ENCODE measurements around the gene NNAT. TPM values are rescaled to one million over a fixed set of nuclear protein-coding genes. Genes with fewer than 3 reads are reported as not detected.

The NNAT gene
- total and polyA plus RNA-seq, 4 donors, result 0.09 to 0.24 TPM; not detected in 2

DNA sequence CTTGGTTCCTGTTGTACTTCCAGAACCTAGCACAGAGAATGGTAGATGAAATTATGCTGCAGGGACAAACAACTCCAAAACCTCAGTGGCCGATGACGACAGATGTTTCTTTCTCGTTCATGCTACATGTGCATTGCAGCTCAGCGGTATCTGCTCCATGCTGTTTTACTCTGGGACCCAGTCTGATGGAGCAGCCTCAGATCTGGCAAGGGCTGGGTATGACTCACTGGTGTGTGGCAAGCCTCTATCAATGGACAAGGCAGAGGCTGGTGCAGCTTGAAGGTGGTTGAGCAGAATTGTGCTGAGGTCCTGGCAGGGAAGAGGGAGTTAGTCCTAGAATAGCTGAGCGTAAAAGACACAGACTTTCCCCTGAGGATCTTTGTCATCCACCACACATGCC, 17.0 kb downstream of the NNAT start:
- TF ChIP-seq CTCF (IDR thresholded peaks at IDR 0.05; ENCODE audit: low read depth, low read length, missing input control) (no peak), HNF4A (conservative IDR thresholded peaks at IDR 0.05) (no peak), FOXA2 (IDR thresholded peaks at IDR 0.05) (no peak), JUND (IDR thresholded peaks at IDR 0.05) (no peak), RXRA (IDR thresholded peaks at IDR 0.05) (no peak), YY1 (IDR thresholded peaks at IDR 0.05) (no peak), SP1 (IDR thresholded peaks at IDR 0.05) (no peak)
- H3K9ac ChIP-seq (ENCODE audit: low read depth in 1 of 2, low read length in 2 of 2), result no peak overlapping the region
- 96% methylated on average over 5 of the region's 5 CpGs for WGBS
- H3K9me3 ChIP-seq (ENCODE audit: control insufficient read depth in 4 of 4, low read length in 3 of 4), result no peaks in the 10 kb centered on the region
- H3K27ac ChIP-seq (ENCODE audit: low read depth in 1 of 2, low read length in 2 of 2), result no peak overlapping the region
- no peaks in the 10 kb centered on the region for H3K4me1 ChIP-seq (ENCODE audit: control insufficient read depth in 4 of 4, insufficient read depth in 4 of 4, low read length in 3 of 4)
- H3K4me3 ChIP-seq (ENCODE audit: low read depth in 1 of 3, low read length in 3 of 3), result no peak overlapping the region
- no peak for DNase-seq (ENCODE audit: low spot score)
- no peaks in the 10 kb centered on the region for H3K27me3 ChIP-seq (ENCODE audit: control insufficient read depth in 4 of 4, insufficient read depth in 4 of 4, low read length in 3 of 4)
- no peaks in the 10 kb centered on the region for H3K36me3 ChIP-seq (ENCODE audit: control insufficient read depth in 4 of 4, insufficient read depth in 3 of 4, low read depth in 1 of 4, low read length in 3 of 4)

GRCh38 chr20:37539424-37539823, 18.4 kb downstream of the NNAT start:
- TF ChIP-seq NR2F2 (IDR thresholded peaks at IDR 0.05) (no peak), MAX (IDR thresholded peaks at IDR 0.05) (no peak), YY1 (IDR thresholded peaks at IDR 0.05) (no peak), RAD21 (IDR thresholded peaks at IDR 0.05) (no peak), FOXA1 (IDR thresholded peaks at IDR 0.05) (no peak), FOXA2 (IDR thresholded peaks at IDR 0.05) (no peak), SP1 (IDR thresholded peaks at IDR 0.05) (no peak), TAF1 (conservative IDR thresholded peaks at IDR 0.05) (no peak), CTCF (IDR thresholded peaks at IDR 0.05; ENCODE audit: low read depth, low read length, missing input control) (no peak), RXRA (IDR thresholded peaks at IDR 0.05) (no peak), ATF3 (IDR thresholded peaks at IDR 0.05) (no peak), JUND (IDR thresholded peaks at IDR 0.05) (no peak), HNF4A (conservative IDR thresholded peaks at IDR 0.05) (no peak), EGR1 (IDR thresholded peaks at IDR 0.05; ENCODE audit: low read depth in 2 of 2) (no peak)
- TF ChIP-seq, protein P1, sequence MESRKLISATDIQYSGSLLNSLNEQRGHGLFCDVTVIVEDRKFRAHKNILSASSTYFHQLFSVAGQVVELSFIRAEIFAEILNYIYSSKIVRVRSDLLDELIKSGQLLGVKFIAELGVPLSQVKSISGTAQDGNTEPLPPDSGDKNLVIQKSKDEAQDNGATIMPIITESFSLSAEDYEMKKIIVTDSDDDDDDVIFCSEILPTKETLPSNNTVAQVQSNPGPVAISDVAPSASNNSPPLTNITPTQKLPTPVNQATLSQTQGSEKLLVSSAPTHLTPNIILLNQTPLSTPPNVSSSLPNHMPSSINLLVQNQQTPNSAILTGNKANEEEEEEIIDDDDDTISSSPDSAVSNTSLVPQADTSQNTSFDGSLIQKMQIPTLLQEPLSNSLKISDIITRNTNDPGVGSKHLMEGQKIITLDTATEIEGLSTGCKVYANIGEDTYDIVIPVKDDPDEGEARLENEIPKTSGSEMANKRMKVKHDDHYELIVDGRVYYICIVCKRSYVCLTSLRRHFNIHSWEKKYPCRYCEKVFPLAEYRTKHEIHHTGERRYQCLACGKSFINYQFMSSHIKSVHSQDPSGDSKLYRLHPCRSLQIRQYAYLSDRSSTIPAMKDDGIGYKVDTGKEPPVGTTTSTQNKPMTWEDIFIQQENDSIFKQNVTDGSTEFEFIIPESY (IDR thresholded peaks at IDR 0.05), result no peak
- TF ChIP-seq, protein P2, sequence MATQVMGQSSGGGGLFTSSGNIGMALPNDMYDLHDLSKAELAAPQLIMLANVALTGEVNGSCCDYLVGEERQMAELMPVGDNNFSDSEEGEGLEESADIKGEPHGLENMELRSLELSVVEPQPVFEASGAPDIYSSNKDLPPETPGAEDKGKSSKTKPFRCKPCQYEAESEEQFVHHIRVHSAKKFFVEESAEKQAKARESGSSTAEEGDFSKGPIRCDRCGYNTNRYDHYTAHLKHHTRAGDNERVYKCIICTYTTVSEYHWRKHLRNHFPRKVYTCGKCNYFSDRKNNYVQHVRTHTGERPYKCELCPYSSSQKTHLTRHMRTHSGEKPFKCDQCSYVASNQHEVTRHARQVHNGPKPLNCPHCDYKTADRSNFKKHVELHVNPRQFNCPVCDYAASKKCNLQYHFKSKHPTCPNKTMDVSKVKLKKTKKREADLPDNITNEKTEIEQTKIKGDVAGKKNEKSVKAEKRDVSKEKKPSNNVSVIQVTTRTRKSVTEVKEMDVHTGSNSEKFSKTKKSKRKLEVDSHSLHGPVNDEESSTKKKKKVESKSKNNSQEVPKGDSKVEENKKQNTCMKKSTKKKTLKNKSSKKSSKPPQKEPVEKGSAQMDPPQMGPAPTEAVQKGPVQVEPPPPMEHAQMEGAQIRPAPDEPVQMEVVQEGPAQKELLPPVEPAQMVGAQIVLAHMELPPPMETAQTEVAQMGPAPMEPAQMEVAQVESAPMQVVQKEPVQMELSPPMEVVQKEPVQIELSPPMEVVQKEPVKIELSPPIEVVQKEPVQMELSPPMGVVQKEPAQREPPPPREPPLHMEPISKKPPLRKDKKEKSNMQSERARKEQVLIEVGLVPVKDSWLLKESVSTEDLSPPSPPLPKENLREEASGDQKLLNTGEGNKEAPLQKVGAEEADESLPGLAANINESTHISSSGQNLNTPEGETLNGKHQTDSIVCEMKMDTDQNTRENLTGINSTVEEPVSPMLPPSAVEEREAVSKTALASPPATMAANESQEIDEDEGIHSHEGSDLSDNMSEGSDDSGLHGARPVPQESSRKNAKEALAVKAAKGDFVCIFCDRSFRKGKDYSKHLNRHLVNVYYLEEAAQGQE (IDR thresholded peaks at IDR 0.05), result no peak
- Histone ChIP-seq H3K4me3 (ENCODE audit: low read depth in 1 of 3, low read length in 3 of 3) (no peak overlapping the region), H3K9ac (ENCODE audit: low read depth in 1 of 2, low read length in 2 of 2) (no peak overlapping the region), H3K27me3 (ENCODE audit: control insufficient read depth in 4 of 4, insufficient read depth in 4 of 4, low read length in 3 of 4) (no peaks in the 10 kb centered on the region), H3K27ac (ENCODE audit: low read depth in 1 of 2, low read length in 2 of 2) (no peak overlapping the region), H3K4me1 (ENCODE audit: control insufficient read depth in 4 of 4, insufficient read depth in 4 of 4, low read length in 3 of 4) (no peaks in the 10 kb centered on the region), H3K9me3 (ENCODE audit: control insufficient read depth in 4 of 4, low read length in 3 of 4) (no peaks in the 10 kb centered on the region), H3K36me3 (ENCODE audit: control insufficient read depth in 4 of 4, insufficient read depth in 3 of 4, low read depth in 1 of 4, low read length in 3 of 4) (no peaks in the 10 kb centered on the region)
- 87% methylated on average over 4 of the region's 4 CpGs for WGBS
- DNase-seq (ENCODE audit: low spot score), result no peak
